Astrocyte (in vitro differentiated cells and primary cell): Measurements from ENCODE around the gene TYMS. TPM values are rescaled to one million over a fixed set of nuclear protein-coding genes. Genes with fewer than 3 reads are reported as not detected.

Experiments used
- DNase-seq: peaks from one replicate; pipeline ENCODE4 v3.0.0-alpha.2; 2010; ENCODE audit warnings: low read depth
- FAIRE-seq: peaks from 2 replicates; lab custom pipeline; 2011; peaks lifted over from hg19 to GRCh38; lab: Jason Lieb, UNC
- H2AFZ ChIP-seq: 2 replicates; pipeline ENCODE4 v1.6.0; 2012; ENCODE audit warnings: low read depth, low read length, inconsistent platforms
- H3K27ac ChIP-seq: 2 replicates; pipeline ENCODE4 v1.5.1; 2011; ENCODE audit warnings: low read depth, low read length, inconsistent platforms
- H3K27me3 ChIP-seq: 2 replicates; pipeline ENCODE4 v1.6.0; 2011; ENCODE audit warnings: low read length, inconsistent platforms; ENCODE audit not compliant: insufficient read depth
- H3K36me3 ChIP-seq: 2 replicates; pipeline ENCODE4 v1.5.1; 2011; ENCODE audit warnings: low read length, inconsistent platforms; ENCODE audit not compliant: insufficient read depth
- H3K4me1 ChIP-seq: 2 replicates; pipeline ENCODE4 v1.5.1; 2011; ENCODE audit warnings: low read length, inconsistent platforms; ENCODE audit not compliant: insufficient read depth
- H3K4me2 ChIP-seq: 2 replicates; pipeline ENCODE4 v1.6.0; 2012; ENCODE audit warnings: low read length, inconsistent platforms
- H3K4me3 ChIP-seq: 2 replicates; pipeline ENCODE4 v1.5.1; 2011; ENCODE audit warnings: low read depth, mild to moderate bottlenecking, low read length, inconsistent platforms; ENCODE audit not compliant: insufficient read depth
- H3K79me2 ChIP-seq: 2 replicates; pipeline ENCODE4 v1.6.0; 2012; ENCODE audit warnings: mild to moderate bottlenecking, low read length, inconsistent platforms; ENCODE audit not compliant: insufficient read depth
- H3K9ac ChIP-seq: 2 replicates; pipeline ENCODE4 v1.6.0; 2012; ENCODE audit warnings: mild to moderate bottlenecking, low read length, inconsistent platforms
- H3K9me3 ChIP-seq: 2 replicates; pipeline ENCODE4 v1.5.1; 2012; ENCODE audit warnings: low read depth, mild to moderate bottlenecking, low read length, inconsistent platforms; ENCODE audit not compliant: insufficient read depth
- H4K20me1 ChIP-seq: 2 replicates; pipeline ENCODE4 v1.6.0; 2012; ENCODE audit warnings: low read length, inconsistent platforms; ENCODE audit not compliant: insufficient read depth
- H3K27ac Mint-ChIP-seq: one replicate; pipeline ENCODE4 v1.8.0; 2021; ENCODE audit warnings: mild to moderate bottlenecking, mixed read lengths; ENCODE audit not compliant: unreplicated experiment
- H3K27me3 Mint-ChIP-seq: one replicate; pipeline ENCODE4 v1.8.0; 2021; ENCODE audit warnings: low read depth, mixed read lengths; ENCODE audit not compliant: unreplicated experiment
- H3K36me3 Mint-ChIP-seq: one replicate; pipeline ENCODE4 v1.8.0; 2021; ENCODE audit warnings: low read depth, mixed read lengths; ENCODE audit not compliant: unreplicated experiment
- H3K4me1 Mint-ChIP-seq: one replicate; pipeline ENCODE4 v1.8.0; 2021; ENCODE audit warnings: low read depth, mixed read lengths; ENCODE audit not compliant: unreplicated experiment
- H3K4me3 Mint-ChIP-seq: one replicate; pipeline ENCODE4 v1.8.0; 2021; ENCODE audit warnings: mild to moderate bottlenecking, moderate library complexity, mixed read lengths; ENCODE audit not compliant: unreplicated experiment
- H3K9me3 Mint-ChIP-seq: one replicate; pipeline ENCODE4 v1.8.0; 2021; ENCODE audit warnings: mild to moderate bottlenecking, mixed read lengths; ENCODE audit not compliant: unreplicated experiment
- EZH2 ChIP-seq: IDR thresholded peaks from 2 replicates; pipeline ENCODE4 v1.6.1; 2012; ENCODE audit warnings: mild to moderate bottlenecking, low read length, inconsistent platforms; ENCODE audit not compliant: insufficient read depth
- total RNA-seq: library from RNA; stranded (reverse); gene quantifications from 2 replicates; pipeline ENCODE4 v1.2.1, GENCODE V29; 2021
- TF ChIP-seq, protein P1 (sequence below): IDR thresholded peaks from 2 replicates; pipeline ENCODE4 v1.5.1; 2011; ENCODE audit warnings: low read depth, mild to moderate bottlenecking, inconsistent platforms, low read length, moderate library complexity; ENCODE audit not compliant: insufficient read depth

Gene TYMS
- total RNA-seq, 1 donor from 2014 or later = 38.7 TPM

DNA sequence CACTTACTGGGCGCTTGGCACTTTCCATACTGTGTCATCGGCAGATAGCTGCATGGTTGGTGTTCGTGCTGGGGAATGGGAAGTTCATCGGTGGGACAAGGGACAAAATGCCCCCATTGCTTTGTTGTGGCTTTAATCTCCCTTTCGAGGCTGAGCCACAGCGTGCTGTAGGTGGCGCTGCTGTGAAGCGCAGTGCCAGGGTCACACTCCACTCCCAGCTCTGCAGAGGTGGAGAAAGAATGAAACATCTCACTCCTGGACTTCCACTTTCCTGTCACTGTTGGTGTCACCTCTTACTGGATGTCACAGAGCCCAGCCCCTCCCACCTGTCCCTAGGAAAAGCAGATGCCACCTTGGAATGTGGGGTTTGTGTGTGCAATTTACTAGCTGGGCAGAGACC, 8.7 kb downstream of the TYMS start:
- Mint-ChIP-seq H3K27me3 (no peaks in the 10 kb centered on the region), H3K36me3 (peaks cover 14% of the 10 kb centered on the region), H3K9me3 (peaks cover 3% of the 10 kb centered on the region), H3K4me1 (no peaks in the 10 kb centered on the region), H3K4me3 (no peak overlapping the region), H3K27ac (no peak overlapping the region)
- no peaks in the 10 kb centered on the region for H3K4me1 ChIP-seq
- H3K27ac ChIP-seq = no peak overlapping the region
- no peak for FAIRE-seq
- H3K79me2 ChIP-seq = peaks cover 14% of the 10 kb centered on the region
- no peak overlapping the region for H3K4me2 ChIP-seq
- no peak for DNase-seq
- H3K36me3 ChIP-seq = peaks cover 25% of the 10 kb centered on the region
- H4K20me1 ChIP-seq = no peaks in the 10 kb centered on the region
- no peak overlapping the region for H3K4me3 ChIP-seq
- H3K27me3 ChIP-seq = no peaks in the 10 kb centered on the region
- no peak overlapping the region for H2AFZ ChIP-seq
- TF ChIP-seq EZH2 = no peak
- TF ChIP-seq, protein P1, sequence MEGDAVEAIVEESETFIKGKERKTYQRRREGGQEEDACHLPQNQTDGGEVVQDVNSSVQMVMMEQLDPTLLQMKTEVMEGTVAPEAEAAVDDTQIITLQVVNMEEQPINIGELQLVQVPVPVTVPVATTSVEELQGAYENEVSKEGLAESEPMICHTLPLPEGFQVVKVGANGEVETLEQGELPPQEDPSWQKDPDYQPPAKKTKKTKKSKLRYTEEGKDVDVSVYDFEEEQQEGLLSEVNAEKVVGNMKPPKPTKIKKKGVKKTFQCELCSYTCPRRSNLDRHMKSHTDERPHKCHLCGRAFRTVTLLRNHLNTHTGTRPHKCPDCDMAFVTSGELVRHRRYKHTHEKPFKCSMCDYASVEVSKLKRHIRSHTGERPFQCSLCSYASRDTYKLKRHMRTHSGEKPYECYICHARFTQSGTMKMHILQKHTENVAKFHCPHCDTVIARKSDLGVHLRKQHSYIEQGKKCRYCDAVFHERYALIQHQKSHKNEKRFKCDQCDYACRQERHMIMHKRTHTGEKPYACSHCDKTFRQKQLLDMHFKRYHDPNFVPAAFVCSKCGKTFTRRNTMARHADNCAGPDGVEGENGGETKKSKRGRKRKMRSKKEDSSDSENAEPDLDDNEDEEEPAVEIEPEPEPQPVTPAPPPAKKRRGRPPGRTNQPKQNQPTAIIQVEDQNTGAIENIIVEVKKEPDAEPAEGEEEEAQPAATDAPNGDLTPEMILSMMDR = no peak
- no peak overlapping the region for H3K9ac ChIP-seq
- H3K9me3 ChIP-seq = peaks cover 4% of the 10 kb centered on the region

DNA sequence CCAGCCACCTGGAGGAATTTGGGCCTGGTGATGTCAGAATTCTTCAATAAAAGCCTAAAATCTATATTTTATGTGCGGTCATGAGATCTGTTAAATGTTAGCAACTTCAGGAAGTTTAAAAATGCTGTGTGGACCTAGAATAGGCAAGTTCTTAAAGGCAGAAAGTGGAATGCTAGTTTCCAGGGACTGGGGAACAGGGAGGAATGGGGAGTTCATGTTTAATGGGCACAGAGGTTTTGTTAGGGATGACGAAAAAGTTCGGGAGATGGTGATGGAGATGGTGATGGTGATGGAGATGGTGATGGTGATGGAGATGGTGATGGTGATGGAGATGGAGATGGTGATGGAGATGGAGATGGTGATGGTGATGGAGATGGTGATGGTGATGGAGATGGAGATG, 9.2 kb downstream of the TYMS start:
- peaks cover 14% of the 10 kb centered on the region for H3K79me2 ChIP-seq
- Mint-ChIP-seq H3K9me3 (peaks cover 3% of the 10 kb centered on the region), H3K4me1 (no peaks in the 10 kb centered on the region), H3K27me3 (no peaks in the 10 kb centered on the region), H3K4me3 (no peak overlapping the region), H3K27ac (no peak overlapping the region), H3K36me3 (peaks cover 16% of the 10 kb centered on the region)
- no peaks in the 10 kb centered on the region for H3K4me1 ChIP-seq
- FAIRE-seq (no peak), DNase-seq (no peak)
- H2AFZ ChIP-seq = no peak overlapping the region
- H3K27ac ChIP-seq = no peak overlapping the region
- H4K20me1 ChIP-seq = no peaks in the 10 kb centered on the region
- no peak overlapping the region for H3K9ac ChIP-seq
- no peak overlapping the region for H3K4me3 ChIP-seq
- H3K36me3 ChIP-seq = peaks cover 29% of the 10 kb centered on the region
- TF ChIP-seq EZH2 = no peak
- H3K27me3 ChIP-seq = no peaks in the 10 kb centered on the region
- H3K9me3 ChIP-seq = peaks cover 4% of the 10 kb centered on the region
- H3K4me2 ChIP-seq = no peak overlapping the region

DNA sequence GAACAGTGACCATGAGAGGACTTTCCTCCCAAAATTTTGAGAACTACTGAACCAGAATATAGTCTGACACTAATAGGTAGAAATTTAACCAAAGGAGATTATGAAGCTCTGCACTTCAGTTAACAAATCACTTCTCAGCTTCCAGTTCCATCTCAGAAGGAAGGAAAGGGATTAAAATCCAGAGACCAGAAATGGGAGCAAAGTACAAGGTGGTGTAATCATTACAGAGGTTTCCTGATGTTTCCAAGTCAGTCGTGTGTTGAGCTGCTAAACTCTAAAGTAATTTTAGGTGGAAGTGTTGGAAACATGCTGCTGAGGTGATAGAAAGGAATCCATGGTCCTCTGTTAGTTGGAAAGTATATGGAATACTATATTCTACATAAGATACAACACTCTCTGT, 10.8 kb downstream of the TYMS start:
- no peak overlapping the region for H3K4me3 ChIP-seq
- H3K27me3 ChIP-seq = no peaks in the 10 kb centered on the region
- Mint-ChIP-seq H3K4me3 (no peak overlapping the region), H3K9me3 (peaks cover 3% of the 10 kb centered on the region), H3K4me1 (no peaks in the 10 kb centered on the region), H3K27ac (no peak overlapping the region), H3K36me3 (peaks cover 11% of the 10 kb centered on the region), H3K27me3 (no peaks in the 10 kb centered on the region)
- DNase-seq (no peak), FAIRE-seq (no peak)
- H3K79me2 ChIP-seq = peaks cover 9% of the 10 kb centered on the region
- H4K20me1 ChIP-seq = no peaks in the 10 kb centered on the region
- no peaks in the 10 kb centered on the region for H3K9me3 ChIP-seq
- H2AFZ ChIP-seq = no peak overlapping the region
- no peak overlapping the region for H3K9ac ChIP-seq
- no peak overlapping the region for H3K27ac ChIP-seq
- H3K4me1 ChIP-seq = no peaks in the 10 kb centered on the region
- no peak for TF ChIP-seq EZH2
- TF ChIP-seq, protein P1 = no peak
- H3K4me2 ChIP-seq = no peak overlapping the region
- H3K36me3 ChIP-seq = peaks cover 33% of the 10 kb centered on the region
